ENCODE measurements around the gene CIZ1.

Gene CIZ1

DNA sequence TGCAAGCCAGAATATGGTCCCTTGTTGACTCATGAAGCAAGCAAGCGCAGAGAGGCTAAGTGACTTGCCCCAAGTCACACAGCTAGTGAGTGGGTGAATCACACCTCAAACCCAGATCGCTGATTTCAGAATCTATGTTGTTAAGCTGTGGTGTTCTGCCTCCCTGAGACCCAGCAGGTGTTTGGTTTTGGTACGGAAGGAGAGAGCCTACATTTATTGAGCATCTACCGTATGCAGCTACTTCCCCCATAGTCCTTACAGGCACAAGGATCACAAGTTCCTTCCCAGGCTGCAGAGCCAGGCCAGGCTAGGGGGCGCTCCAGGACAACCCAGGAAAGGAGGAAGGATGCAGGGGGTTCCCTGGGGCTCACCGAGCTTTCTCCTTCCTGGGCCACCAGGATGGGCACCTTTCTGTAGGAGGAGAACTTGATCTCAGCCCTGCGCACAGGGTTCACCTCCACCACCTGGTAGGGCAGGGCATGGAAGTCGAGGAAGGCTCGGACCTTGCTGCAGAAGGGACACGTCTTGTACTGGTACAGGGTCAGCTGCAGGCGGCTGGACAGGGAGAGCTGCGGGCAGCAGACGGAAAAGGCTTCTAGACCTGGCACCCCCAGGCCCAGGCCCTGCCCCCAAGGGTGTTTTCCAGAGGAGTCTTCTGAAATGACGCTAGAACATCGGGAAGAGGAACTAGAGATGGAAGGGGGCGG is 66.3 kb downstream of the CIZ1 start:
- DNase-seq (ENCODE audit: low read depth), result peak; percentile 21

DNA sequence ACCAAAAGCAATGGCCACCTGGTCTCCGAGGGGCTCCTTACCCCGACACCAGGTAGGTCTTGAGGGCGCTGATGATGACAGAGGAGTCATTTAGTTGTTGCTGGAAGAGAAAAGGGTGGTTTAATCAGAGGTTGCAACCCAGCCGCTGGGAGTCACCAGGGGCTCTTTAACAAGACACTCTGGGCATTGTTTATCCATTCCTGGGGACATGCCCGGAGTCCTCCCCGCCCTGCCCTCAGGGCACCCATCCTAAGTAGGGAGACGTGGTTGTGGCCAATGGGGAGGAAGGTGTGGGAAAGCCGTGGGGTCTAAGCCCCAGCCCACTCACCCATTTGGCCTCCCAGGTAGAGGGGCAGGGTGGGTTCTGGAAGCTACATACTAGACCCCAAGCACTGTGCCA is 66.9 kb downstream of the CIZ1 start:
- no peak for DNase-seq (ENCODE audit: low read depth)

DNA sequence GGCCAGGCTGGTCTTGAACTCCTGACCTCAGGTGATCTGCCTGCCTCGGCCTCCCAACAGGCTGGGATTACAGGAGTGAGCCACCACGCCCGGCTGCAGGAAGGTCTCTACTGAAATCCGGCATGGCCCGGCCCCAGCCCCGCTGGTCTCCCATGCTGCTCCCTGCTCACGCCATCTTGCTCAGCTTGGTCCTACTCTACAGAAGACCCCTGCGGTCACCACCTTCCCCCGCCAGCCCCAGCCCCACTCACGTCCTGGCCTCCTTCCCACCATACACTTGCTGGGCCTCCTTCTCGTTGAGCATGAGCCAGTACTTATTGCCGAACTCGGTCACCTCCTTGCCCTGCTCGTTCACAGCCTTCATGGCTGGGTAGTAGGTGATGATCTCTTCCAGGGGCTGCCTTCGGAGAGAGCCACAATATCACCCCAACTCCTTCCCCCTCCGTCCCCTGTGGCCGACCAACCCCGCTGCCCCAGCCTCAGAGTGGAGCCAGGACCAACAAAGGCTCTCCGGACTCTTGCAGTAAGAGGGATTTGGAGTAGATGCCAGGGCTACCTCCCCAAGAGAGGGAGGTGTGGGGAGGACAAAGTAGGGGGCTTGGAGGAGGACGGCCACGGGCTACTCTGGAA is 67.8 kb downstream of the CIZ1 start:
- no peak for DNase-seq (ENCODE audit: low read depth)

DNA sequence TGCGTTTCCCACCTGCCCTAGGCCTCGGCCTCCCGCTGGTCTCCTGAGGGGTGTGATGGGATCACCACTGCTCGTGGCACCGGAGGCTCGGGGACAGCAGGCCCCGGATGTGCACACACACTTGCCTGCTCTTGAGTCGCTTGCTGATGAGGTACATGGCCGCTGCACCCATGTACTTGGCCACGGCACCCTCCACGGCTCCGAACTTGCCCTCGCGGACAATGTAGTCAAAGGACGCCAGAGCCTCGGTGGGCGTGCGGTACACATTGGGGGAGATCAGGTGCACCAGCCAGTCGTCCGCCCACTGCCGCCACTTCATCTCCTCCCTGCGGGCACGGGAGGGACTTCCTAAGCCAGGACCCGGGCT is 68.6 kb downstream of the CIZ1 start:
- no peak for DNase-seq (ENCODE audit: low read depth)

DNA sequence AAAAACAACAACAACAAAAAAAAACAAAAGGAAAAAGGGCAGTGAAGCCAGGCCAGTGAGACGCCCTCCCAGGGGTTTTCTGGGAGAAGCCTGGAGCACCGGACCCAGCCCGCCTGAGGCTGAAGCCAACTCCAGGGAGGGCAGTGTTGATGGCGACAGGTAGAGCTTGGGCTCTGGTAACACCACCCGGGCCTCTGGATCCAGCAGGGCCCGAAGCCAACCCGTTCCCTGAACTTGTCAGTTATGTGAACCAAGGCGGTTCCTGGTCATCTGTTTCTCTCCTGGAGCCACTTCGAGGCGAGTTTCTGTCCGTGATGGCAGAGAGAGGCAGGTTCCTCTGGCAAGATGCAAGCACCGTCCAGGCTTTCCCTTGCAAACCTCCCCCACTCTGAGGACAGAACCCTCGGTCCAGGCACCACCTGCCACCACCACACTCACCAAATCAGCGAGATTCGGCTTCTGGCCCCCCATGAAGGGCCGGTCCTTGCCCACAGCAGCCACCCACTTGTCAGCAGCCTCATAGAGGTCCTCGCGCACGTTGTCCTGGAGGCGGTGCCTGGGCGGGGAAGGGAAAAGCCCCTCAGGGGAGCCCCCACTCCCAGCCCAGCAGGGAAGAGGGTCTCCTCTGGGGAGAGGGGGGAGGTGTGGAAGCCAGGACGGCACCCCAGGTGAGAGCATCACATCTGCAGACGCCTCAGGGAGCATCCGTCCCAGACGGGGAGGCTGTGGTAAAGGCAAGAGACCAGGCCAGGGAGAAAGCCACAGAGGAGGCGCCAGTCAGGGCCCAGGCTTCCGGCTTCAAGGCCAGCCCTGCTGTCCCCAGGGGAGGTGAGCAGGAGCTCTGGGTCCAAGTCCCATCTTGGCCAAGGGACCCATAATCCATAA is 69.2 kb downstream of the CIZ1 start:
- no peak for DNase-seq (ENCODE audit: low read depth)

DNA sequence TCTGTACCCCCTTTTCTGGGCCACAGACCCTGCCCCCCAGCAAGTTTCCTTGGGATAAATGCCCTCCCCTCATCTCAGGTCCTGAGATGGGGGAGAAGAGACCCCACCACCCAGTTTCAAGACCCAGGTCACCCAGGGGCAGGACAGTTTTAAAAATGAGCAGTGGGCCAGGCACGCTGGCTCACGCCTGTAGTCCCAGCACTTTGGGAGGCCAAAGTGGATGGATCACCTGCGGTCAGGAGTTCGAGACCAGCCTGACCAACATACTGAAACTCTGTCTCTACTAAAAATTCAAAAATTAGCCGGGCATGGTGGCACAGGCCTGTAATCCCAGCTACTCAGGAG is 69.9 kb downstream of the CIZ1 start:
- no peak for DNase-seq (ENCODE audit: low read depth)

DNA sequence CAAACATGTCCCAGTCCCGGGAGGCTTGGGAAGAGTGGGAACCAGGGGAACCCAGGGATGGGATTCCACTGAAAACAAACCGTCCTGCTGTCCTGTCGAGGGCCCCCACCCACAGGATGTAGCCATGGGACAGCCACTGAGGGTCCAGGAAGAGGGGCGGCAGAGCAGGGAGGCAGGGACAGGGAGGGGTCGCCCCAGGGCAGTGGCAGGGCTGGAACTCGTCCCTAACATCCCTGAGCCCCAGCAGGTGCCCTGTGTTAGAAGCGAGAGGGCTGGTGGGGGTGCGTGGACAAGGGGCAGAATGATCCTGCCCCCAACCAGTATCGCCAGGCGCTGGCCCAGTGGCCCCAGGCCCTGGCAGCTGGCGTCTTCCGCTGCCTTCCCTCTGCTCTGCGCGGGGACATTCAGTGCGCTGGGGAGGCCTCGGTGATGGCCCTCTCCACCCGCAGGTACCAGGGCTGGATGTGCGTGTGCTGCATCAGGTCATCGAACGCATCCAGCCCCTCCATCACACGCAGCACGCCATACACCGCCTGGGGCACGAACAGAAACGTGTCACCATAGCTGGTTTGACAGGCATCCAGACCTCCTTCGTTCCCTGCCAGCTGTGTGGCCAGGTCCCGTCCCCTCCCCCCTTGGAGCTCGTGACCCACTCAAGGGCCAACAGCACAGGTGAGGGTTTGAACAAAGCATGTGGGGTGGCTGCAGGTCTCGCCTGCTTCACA is 70.5 kb downstream of the CIZ1 start:
- DNase-seq (ENCODE audit: low read depth), result no peak

DNA sequence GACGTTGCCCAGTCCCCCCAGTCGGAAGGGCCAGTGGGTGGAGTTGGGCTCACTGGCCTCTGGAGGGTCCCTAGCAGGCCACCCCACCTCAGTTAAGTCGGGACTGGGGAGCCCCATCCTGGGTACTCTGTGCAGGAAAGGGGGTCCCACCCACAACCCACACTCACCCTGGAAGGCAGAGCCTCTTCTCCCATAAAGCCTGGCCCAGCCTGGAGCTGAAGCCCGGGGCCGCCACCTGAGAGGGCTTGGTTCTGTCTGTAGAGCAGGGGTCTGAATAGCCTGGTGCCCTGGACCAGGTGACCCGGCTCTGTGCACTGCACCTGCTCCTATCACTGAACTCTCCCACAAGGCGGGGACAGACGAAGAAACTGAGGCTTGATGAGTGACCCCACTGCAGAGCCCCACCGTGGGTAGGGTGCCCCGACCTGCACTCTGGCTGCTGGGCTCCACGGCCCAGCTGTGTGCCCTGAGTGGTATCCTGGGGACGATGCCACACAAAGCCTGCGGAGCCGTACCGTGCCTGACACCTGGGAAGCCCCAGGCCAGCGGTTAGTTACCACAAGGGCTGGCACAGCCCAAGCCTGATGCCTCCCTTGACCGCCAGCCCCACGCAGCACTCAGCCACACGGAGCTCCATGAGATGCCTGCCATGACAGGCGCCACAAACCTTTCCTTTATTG is 71.2 kb downstream of the CIZ1 start:
- DNase-seq (ENCODE audit: low read depth), result no peak

DNA sequence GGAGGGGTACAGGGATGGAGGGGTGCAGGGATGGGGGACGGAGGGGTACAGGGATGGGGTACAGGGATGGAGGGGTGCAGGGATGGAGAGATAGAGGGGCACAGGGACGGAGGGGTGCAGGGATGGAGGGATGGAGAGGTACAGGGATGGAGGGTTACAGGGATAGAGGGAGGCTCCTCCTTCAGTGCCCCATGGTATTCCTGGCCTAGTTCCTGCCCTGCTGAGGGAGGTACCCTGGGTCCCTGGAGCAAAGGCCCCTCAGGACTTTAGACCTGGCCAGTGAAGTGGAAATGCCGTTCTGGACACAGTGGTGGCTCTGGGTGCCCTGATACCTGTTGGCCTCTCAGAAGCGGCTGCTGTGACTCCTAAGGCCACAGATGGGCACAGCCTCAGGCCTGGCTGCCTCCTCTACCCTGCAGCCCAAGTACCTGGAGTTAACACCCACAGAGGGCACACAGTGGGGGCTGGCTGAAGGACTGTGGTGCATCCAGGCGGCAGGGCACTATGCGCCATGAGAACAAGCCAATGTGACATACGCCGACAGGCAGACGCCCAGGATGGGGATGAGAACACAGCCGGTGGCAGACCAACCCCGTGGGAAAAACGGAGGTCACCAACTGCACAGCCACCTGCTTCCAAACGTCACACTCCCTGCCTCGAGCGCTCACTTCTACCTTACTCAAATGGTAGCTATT is 72.3 kb downstream of the CIZ1 start:
- no peak for DNase-seq (ENCODE audit: low read depth)

DNA sequence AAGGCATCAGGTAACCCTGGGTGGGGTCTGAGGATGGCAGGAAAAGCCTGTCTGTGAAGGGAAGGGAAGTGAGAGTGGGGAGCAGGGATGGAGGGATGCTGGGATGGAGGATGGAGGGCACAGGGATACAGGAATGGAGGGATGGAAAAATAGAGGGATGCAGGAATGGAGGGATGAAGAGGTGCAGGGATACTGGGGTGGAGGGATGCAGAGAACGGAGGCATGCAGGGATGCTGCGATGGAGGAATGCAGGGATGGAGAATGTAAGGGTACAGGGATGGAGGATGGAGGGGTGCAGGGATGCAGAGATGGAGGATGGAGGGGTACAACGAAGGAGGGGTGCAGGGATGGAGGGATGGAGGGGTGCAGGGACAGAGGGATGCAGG is 72.9 kb downstream of the CIZ1 start:
- DNase-seq (ENCODE audit: low read depth), result no peak

DNA sequence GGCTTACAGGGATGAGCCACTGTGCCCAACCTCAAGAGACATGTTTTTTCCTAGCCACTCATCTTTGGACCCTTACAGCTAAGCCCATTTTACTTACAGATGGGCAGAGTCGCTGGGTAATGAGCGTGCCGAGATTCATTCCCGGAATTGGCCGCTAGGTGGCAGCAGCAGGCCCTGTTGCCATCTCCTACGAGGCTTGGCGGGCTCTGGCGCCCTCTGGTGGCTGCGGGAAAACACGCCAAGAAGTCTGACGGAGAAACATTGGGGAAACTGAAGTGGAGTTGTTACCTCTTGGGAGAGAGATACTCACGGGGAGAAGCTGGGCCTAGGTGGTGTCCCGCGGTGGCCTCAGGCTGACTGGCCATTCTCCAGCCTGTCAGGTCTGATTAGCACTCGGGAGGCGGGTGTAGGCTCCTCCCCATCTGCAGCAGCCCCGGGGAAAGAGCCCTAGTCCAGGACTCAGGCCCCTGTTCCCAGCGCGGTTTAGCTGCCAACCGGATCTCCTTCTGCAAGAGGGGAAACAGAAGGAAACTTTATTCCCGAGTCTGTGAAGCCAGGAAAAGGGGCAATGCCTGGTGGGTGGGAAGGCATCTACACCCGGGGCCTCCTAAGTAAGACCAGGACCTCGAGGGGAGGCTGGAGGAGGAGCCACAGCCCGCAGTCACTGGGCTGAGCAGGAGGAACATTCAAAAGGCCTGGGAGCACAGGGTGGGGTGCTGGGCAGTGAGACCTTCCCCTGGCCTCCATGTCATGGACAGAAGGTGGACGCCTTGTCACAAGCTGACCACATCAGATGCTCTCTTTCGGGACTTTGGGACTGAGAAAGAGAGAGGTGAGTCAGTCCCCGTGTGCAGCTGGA is 73.5 kb downstream of the CIZ1 start:
- peak; percentile 95 for DNase-seq (ENCODE audit: low read depth)

DNA sequence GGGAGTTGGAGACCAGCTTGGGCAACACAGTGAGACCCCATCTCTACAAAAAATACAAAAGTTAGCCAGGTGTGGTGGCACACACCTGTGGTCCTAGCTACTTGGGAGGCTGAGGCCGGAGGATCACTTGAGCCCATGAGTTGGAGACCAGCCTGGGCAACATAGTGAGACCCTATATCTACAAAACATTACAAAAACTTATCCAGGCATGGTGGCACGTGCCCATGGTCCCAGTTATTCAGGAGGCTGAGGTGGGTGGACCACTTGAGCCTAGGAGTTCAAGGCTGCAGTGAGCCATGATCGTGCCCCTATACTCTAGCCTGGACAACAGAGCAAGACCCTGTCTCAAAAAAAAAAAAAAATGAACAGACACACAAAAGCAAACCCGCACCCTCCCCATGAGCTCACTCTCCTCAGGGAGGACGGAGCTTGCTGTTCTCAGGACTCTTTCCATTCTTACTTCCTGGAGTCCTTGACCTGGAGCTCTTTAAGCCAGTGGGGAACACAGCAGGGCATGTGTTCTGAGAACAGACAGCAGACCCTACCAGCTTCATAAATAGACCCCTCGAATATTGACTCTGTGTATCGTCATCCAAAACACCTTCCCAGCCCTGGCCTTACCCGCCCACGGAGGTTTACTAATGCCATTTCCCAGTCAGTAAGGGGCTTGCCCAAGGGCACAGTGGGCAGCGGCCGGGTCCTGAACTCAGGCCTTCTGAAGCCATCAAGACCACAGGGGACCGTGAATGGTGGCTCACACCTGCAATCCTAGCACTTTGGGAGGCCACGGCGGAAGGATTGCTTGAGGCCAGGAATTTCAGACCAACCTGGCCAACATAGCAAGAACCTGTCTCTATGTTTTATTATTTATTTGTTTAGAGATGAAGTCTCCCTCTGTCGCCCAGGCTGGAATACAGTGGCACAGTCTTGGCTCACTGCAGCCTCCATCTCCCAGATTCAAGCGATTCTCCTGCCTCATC is 75.0 kb downstream of the CIZ1 start:
- no peak for DNase-seq (ENCODE audit: low read depth)

All from stimulated activated CD8-positive, alpha-beta memory T cell treated with anti-CD3 and anti-CD28 coated beads, Interleukin-12 subunit alpha, Interleukin-12 subunit beta, amount 100 ng/mL, for 1 hour (primary cell).